Amygdala (tissue), 56 donors: ENCODE data around the gene VMP1.
"Not testable (repeated sequence)": the region's sequence is repeated elsewhere in the genome, so short reads cannot be mapped to it uniquely, and the experiment has no call there.

ENCODE experiments used
- DNase-seq, 56 donors: peaks; one replicate each; lab custom pipeline; 2025; lab: John Stamatoyannopoulos, UW

The VMP1 gene

GRCh38 chr17:59853168-59853918 lies 145.9 kb downstream of the VMP1 start:
- DNase-seq = no peak

- DNase-seq = not testable (repeated sequence)
These were observed 146.7 kb downstream of the VMP1 start for GRCh38 chr17:59853919-59854729.

GRCh38 chr17:59856859-59857794 lies 149.7 kb downstream of the VMP1 start:
- DNase-seq = no peak

- no peak for DNase-seq
These were observed 150.8 kb downstream of the VMP1 start for GRCh38 chr17:59858167-59858816.

GRCh38 chr17:59858932-59859331 lies 151.5 kb downstream of the VMP1 start:
- DNase-seq = no peak

- DNase-seq = no peak
These were observed 152.1 kb downstream of the VMP1 start for GRCh38 chr17:59859444-59860025.

GRCh38 chr17:59863616-59864015 lies 156.2 kb downstream of the VMP1 start:
- no peak for DNase-seq

- no peak for DNase-seq
These were observed 162.4 kb downstream of the VMP1 start for GRCh38 chr17:59869941-59870218.

GRCh38 chr17:59870482-59870881 lies 163.0 kb downstream of the VMP1 start:
- DNase-seq = no peak

GRCh38 chr17:59872351-59872750 lies 164.9 kb downstream of the VMP1 start:
- DNase-seq = no peak

- not testable (repeated sequence) for DNase-seq
These were observed 166.0 kb downstream of the VMP1 start for GRCh38 chr17:59873414-59873813.

GRCh38 chr17:59874376-59874775 lies 166.9 kb downstream of the VMP1 start:
- DNase-seq = no peak

GRCh38 chr17:59876107-59876506 lies 168.7 kb downstream of the VMP1 start:
- DNase-seq = no peak

GRCh38 chr17:59877965-59878364 lies 170.5 kb downstream of the VMP1 start:
- DNase-seq = no peak

- DNase-seq = no peak
These were observed 171.2 kb downstream of the VMP1 start for GRCh38 chr17:59878624-59879023.

- DNase-seq = no peak
These were observed 177.4 kb downstream of the VMP1 start for GRCh38 chr17:59884861-59885260.

GRCh38 chr17:59888145-59888750 lies 180.8 kb downstream of the VMP1 start:
- no peak for DNase-seq

GRCh38 chr17:59890720-59891119 lies 183.3 kb downstream of the VMP1 start:
- DNase-seq = no peak
